HG03521 (cell line): ENCODE data around the gene CTSS.
"Not testable (repeated sequence)": the region's sequence is repeated elsewhere in the genome, so short reads cannot be mapped to it uniquely, and the experiment has no call there.

ENCODE experiments used
- ATAC-seq: cut with Tn5 transposase; IDR thresholded peaks from one replicate; pipeline ENCODE4 v1.9.1; 2021; ENCODE audit warnings: mild to moderate bottlenecking, moderate library complexity; ENCODE audit not compliant: unreplicated experiment

Gene CTSS

DNA sequence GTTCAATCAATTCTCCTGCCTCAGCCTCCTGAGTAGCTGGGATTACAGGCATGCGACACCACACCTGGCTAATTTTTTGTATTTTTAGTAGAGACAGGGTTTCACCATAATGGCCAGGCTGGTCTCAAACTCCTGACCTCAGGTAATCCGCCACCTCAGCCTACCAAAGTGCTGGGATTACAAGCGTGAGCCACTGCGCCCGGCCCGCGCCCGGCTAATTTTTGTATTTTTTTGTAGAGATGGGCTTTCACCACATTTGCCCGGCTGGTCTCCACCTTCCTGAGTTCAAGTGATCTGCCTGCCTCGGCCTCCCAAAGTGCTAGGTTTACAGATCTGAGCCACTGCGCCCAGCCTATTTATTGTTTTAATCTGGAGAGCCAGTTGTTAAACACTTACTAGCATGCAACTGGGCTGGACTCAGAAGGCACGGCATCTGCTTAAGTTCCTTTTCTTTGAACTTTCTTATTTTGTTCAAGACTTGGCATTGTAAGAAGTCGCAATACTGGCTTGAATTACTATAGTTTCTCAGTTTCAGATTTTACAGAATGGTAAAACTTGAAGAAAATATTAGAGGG lies 10.4 kb upstream of the CTSS start:
- not testable (repeated sequence) for ATAC-seq

- ATAC-seq: no peak
These were observed 9.7 kb upstream of the CTSS start for GRCh38 chr1:150775276-150775675.

GRCh38 chr1:150772326-150772725 lies 6.7 kb upstream of the CTSS start:
- ATAC-seq: no peak

GRCh38 chr1:150767704-150768103 lies 2.1 kb upstream of the CTSS start:
- ATAC-seq: not testable (repeated sequence)

DNA sequence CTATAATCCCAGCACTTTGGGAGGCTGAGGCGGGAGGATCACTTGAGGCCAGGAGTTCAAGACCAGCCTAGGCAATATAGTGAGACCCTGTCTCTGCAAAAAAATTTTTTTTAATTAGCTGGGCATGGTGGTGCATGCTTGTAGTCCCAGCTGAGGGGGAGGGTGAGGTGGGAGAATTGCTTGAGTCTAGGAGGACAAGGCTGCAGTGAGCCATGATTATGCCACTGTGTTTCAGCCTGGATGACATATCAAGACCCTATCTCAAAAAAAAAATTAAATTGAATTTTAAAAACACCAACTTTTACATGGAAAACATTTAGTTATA lies 361 bp upstream of the CTSS start:
- ATAC-seq: not testable (repeated sequence)

- no peak for ATAC-seq
These were observed 919 bp downstream of the CTSS start for GRCh38 chr1:150764617-150765101.

DNA sequence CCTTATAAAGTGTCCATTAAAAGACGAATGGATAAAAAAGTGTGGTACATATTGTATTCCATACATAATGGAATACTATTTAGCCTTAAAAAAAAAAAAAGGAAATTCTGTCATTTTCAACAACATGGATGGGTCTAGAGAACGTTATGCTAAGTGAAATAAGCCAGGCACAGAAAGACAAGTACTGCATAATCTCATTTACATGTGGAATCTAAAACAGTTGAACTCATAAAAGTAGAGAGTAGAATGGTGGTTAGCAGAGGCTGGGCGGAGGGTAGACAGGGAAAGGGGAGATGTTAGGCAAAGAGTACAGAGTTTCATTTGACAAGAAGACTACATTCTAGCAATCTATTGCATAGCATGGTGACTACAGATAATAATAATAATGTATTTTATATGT lies 2.6 kb downstream of the CTSS start:
- no peak for ATAC-seq

DNA sequence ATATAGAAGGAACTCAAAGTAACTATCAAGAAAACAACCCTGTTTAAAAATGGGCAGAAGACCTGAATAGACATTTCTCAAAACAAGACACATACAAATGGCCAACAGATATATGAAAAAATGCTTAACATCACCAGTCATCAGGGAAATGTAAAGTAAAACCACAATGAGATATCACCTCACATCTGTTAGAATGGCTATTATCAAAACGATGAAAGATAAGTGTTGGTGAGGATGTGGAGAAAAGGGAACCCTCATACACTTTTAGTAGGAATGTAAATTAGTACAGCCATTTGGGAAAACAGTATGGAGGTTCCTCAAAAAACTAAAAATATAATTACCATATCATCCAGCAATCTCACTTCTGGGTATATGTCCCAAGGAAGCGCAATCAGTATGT lies 3.0 kb downstream of the CTSS start:
- ATAC-seq: no peak

- no peak for ATAC-seq
These were observed 3.8 kb downstream of the CTSS start for GRCh38 chr1:150761801-150762200.

DNA sequence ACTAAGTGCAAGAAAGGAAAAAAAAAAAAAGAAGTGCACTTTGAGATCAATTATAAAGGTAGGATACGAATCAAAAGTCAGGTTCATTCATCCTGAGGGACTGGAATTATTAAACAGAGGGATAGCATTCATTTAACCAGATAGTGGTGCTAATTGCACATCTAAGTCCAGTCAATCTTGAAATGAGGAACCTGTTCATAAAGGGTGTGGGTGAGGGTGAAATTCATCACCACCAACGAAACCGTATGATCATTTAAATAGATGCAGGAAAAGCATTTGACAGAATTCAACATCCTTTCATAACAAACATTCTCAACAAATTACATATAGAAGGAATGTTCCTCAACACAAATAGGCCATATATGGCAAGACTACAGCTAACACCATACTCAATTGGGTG lies 5.6 kb downstream of the CTSS start:
- ATAC-seq: no peak

DNA sequence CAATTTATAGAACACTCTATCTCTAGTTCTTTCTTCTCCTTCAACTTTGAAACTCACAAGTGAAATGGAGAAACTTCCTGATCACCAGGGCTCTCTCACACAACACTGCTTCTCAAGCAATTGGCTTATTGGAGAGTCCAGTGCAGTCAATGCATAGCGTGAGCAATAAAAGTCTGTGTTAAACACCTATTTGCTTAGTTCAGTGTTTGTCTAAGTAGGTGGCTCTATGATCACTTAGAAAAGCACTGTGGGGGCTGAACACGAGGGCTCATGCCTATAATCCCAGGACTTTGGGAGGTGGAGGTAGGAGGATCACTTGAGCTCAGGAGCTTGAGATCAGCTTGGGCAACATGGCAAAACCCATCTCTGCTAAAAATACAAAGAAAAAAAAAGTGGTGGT lies 12.2 kb downstream of the CTSS start:
- no peak for ATAC-seq

GRCh38 chr1:150751443-150751842 lies 14.1 kb downstream of the CTSS start:
- no peak for ATAC-seq

- ATAC-seq: no peak
These were observed 15.8 kb downstream of the CTSS start for GRCh38 chr1:150749720-150750311.

- no peak for ATAC-seq
These were observed 16.5 kb downstream of the CTSS start for GRCh38 chr1:150748878-150749719.

GRCh38 chr1:150730130-150730721 lies 35.4 kb downstream of the CTSS start:
- no peak for ATAC-seq

DNA sequence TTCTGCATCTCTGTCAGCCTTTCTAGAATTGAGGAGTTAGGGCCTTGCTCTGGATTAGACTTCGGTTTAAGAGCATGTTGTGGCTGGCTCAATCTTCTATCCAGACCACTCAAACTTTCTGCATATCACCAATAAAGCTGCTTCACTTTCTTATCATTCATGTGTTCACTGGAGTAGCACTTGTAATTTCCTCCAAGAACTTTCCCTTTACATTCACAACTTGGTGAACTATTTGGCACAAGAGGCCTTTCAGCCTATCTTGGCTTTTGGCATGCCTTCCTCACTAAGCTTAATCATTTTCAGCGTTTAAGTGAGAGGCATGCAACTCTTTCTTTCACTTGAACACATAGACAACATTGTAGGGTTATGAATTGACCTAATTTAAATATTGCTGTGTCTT lies 41.2 kb downstream of the CTSS start:
- no peak for ATAC-seq

- ATAC-seq: no peak
These were observed 44.9 kb downstream of the CTSS start, which contains the start of gene HORMAD1 for GRCh38 chr1:150720703-150721102. TSS of gene HORMAD1 (minus strand) at chr1:150720895. CDS start at chr1:150719505, 1,390 bp downstream.

GRCh38 chr1:150720098-150720497 lies 45.5 kb downstream of the CTSS start:
- ATAC-seq: no peak

DNA sequence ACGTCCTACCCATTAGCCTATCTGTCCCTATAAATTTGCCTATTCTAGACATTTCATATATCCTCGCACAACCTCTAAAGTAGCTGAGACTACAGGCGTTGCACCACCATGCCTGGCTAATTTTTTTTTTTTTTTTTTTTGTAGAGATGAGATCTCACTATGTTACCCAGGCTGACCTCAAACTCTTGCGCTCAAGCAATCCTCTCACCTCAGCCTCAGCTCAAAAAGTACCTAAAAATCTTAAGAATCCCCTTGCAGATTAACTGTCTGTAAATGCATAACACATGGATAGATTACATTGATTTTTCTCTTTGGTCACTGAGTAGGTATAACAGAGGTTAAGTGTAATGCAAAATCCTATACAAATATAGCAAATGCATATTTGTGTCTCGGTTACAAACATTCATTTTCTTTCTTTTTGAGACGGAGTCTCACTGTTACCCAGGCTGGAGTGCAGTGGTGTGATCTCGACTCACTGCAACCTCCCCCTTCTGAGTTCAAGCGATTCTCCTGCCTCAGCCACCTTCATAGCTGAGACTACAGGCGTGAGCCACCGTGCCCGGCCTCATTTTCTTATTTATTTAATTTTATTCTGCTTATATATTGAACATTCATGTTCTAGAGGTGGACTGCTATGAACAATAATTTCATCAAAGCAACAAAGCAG lies 47.2 kb downstream of the CTSS start:
- no peak for ATAC-seq

DNA sequence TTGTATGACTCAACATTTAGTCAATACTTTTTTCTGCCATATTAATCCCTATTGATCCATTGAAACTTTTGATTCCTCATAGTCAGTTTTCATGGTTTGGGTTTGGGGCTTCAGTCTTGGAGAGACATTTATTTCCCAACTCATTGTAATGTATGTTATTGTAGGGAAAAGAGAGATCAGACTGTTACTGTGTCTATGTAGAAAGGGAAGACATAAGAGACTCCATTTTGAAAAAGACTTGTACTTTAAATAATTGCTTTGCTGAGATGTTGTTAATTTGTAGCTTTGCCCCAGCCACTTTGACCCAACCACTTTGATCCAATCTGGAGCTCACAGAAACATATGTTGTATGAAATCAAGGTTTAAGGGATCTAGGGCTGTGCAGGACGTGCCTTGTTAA lies 56.5 kb downstream of the CTSS start:
- ATAC-seq: not testable (repeated sequence)

GRCh38 chr1:150708595-150708994 lies 57.0 kb downstream of the CTSS start:
- no peak for ATAC-seq
